ENCODE measurements around the gene PPP6C.

DNA sequence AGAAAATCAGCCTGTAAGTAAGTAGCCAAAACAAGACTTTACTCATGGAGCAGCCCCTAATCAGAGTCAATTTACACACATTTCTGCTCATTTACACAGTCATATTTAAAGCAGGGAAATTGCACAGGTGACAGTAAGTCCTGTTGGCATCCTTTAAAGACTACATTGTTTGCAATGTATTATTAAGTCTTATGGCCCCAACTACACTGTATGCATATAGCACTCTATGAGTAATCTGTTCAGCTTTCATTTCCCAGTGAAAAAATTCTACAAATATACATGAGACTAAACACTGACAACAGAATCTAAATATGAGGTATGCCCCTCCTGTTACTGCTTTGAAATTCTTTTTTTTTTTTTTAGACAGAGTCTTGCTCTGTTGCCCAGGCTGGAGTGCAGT lies 19.7 kb downstream of the PPP6C start:
- TF ChIP-seq, protein P1, sequence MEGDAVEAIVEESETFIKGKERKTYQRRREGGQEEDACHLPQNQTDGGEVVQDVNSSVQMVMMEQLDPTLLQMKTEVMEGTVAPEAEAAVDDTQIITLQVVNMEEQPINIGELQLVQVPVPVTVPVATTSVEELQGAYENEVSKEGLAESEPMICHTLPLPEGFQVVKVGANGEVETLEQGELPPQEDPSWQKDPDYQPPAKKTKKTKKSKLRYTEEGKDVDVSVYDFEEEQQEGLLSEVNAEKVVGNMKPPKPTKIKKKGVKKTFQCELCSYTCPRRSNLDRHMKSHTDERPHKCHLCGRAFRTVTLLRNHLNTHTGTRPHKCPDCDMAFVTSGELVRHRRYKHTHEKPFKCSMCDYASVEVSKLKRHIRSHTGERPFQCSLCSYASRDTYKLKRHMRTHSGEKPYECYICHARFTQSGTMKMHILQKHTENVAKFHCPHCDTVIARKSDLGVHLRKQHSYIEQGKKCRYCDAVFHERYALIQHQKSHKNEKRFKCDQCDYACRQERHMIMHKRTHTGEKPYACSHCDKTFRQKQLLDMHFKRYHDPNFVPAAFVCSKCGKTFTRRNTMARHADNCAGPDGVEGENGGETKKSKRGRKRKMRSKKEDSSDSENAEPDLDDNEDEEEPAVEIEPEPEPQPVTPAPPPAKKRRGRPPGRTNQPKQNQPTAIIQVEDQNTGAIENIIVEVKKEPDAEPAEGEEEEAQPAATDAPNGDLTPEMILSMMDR (IDR thresholded peaks at IDR 0.05; ENCODE audit: low read length) = no peak
- TF ChIP-seq EZH2 (IDR thresholded peaks at IDR 0.05; ENCODE audit: borderline replicate concordance, low read length) = no peak
